ENCODE data around the gene DDX54. TPM values are rescaled to one million over a fixed set of nuclear protein-coding genes. Genes with fewer than 3 reads are reported as not detected.

The DDX54 gene
- total and polyA plus RNA-seq, 2 experiments from 2014 or later, result 28.1 to 44.5 TPM

DNA sequence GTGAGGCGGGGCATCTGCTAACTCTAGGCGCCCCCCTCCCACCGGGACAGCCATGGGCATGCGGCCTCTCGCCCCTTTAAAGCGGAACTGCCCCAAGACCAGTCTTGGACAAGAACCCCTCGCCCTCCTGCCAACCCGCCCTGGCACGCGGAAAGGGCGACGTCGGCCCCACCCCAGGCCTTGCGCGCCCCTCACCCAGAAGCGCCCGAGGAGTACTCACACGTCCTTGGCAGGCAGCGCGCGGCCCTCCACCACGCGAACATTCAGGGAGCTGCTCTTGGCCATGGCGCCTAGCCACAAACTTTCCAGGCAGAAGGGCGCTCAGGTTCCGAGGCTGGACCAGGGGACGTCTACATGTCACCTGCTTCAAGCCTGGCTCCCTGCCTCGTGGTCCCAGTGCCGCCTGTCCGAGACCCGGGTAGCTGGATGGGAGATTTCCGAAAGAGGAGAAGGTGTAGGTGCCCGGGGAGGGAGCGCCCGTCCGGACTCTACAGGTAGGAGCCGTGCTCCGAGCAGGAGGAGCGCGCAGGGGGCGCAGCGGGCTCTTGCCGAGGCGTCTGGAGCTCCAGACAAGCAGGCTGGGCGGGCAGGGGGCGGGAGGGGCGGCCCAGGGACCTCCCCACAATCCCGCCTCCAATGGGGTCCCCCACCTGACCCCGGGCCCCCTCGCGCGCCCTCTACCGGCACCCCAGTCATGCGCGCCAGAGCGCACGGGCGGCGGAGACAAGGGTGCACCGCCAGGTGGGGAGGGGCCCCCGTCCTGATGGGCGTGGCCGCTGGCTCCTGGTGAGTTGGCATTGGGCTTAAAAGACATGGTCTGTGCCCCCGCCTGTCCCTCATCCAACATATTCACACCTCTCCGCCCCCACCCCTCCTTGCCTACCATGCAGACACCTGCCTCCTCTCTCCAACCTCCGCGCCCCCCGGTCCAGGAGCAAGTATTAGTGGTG is 49.8 kb downstream of the DDX54 start, which contains the start of gene RASAL1:
Gene RASAL1 (minus strand): TSS at position 584 of the 950 bp plus-strand sequence. CDS start 299 bp downstream, at position 285.
- TF ChIP-seq EZH2 (IDR thresholded peaks at IDR 0.05; ENCODE audit: insufficient read depth, poor library complexity, severe bottlenecking) (no peak), EZH2phosphoT487 (IDR thresholded peaks at IDR 0.05; ENCODE audit: insufficient read depth, low read depth) (no peak)
- Histone ChIP-seq H3K4me1 (ENCODE audit: insufficient read depth) (no peaks in the 10 kb centered on the region), H3K4me3 (no peak within 1 kb of the TSS), H3K27ac (no peak within 1 kb of the TSS), H4K20me1 (ENCODE audit: insufficient read depth) (no peaks in the 10 kb centered on the region), H3K9me2 (ENCODE audit: insufficient read depth) (no peaks in the 10 kb centered on the region), H3K9me3 (ENCODE audit: low read depth) (no peaks in the 10 kb centered on the region), H3K36me3 (ENCODE audit: low read depth) (no peaks in the 10 kb centered on the region), H2AFZ (no peak within 1 kb of the TSS), H3K9ac (no peak within 1 kb of the TSS), H3K27me3 (replicated peaks; ENCODE audit: insufficient read depth) (peaks cover 22% of the 10 kb centered on the region), H3K4me2 (ENCODE audit: unreplicated experiment) (no peak within 1 kb of the TSS), H3F3A (ENCODE audit: insufficient read depth) (no peaks in the 10 kb centered on the region), H3K79me2 (ENCODE audit: insufficient read depth) (no peaks in the 10 kb centered on the region)
- WGBS, 2 experiments (ENCODE audit: low coverage in 1 of 2, low lambda C conversion rate in 2 of 2, missing lambda C conversion rate in 2 of 2), result 3% methylated on average over 38 to 61 of the region's 68 CpGs
- in situ Hi-C loops (cut with MboI), result no loop called here
- no peak for DNase-seq

DNA sequence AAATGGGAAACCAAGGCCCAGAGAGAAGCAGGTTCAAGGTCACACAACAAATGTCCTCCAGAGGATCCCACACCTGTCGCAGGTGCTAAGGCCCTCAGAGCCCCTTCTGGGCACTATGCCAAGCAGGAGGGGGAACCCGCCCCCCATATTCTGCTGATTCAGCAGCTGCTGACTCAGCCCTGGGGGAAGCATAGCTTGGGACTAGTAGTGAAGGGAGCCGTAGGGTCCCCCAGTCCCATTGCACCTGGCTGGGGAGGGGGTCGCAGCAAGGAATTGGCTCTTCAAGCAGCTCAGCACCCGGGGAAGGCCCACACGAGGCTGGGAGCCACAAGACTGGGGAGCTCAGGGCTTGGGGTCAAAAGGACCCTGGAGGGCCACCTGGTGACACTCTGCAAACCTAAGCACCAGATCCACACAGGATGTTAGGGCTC is 50.7 kb downstream of the DDX54 start:
- H3K27ac ChIP-seq, result no peak overlapping the region
- H3K9me3 ChIP-seq (ENCODE audit: low read depth), result no peaks in the 10 kb centered on the region
- WGBS, 2 experiments (ENCODE audit: low coverage in 1 of 2, low lambda C conversion rate in 2 of 2, missing lambda C conversion rate in 2 of 2), result 24 to 30% methylated on average over 6 of the region's 6 CpGs
- H3K4me2 ChIP-seq (ENCODE audit: unreplicated experiment), result no peak overlapping the region
- H2AFZ ChIP-seq, result no peak overlapping the region
- H3K36me3 ChIP-seq (ENCODE audit: low read depth), result no peaks in the 10 kb centered on the region
- H3K4me3 ChIP-seq, result no peak overlapping the region
- no peaks in the 10 kb centered on the region for H3K9me2 ChIP-seq (ENCODE audit: insufficient read depth)
- in situ Hi-C loops (cut with MboI), result no loop called here
- H3K27me3 ChIP-seq (replicated peaks; ENCODE audit: insufficient read depth), result peaks cover 22% of the 10 kb centered on the region
- no peaks in the 10 kb centered on the region for H4K20me1 ChIP-seq (ENCODE audit: insufficient read depth)
- DNase-seq, result no peak
- no peak overlapping the region for H3K9ac ChIP-seq
- no peaks in the 10 kb centered on the region for H3K4me1 ChIP-seq (ENCODE audit: insufficient read depth)
- no peaks in the 10 kb centered on the region for H3K79me2 ChIP-seq (ENCODE audit: insufficient read depth)
- no peaks in the 10 kb centered on the region for H3F3A ChIP-seq (ENCODE audit: insufficient read depth)
- TF ChIP-seq EZH2 (IDR thresholded peaks at IDR 0.05; ENCODE audit: insufficient read depth, poor library complexity, severe bottlenecking), result no peak

DNA sequence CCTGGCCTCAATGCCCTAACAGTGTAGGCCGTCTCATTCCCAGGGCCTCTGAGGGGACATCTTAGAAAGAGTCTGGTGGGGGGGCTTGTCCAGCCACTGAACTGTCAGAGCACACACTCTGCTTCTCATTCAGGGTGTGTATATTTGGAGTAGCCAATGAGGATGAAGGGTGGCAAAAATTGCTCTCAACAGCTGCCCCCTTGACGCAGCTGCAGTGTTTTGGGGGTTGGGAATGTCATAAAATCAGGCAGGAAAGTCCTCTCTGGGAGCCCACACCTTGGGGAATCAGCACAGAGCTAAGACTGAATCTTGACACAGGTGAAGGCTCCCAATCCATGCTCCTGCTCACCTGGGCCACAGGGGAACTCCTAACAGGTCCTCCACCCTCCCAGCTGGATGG is 51.2 kb downstream of the DDX54 start:
- TF ChIP-seq EZH2 (IDR thresholded peaks at IDR 0.05; ENCODE audit: insufficient read depth, poor library complexity, severe bottlenecking) (no peak), EZH2phosphoT487 (IDR thresholded peaks at IDR 0.05; ENCODE audit: insufficient read depth, low read depth) (no peak)
- in situ Hi-C loops (cut with MboI), result no loop called here
- Histone ChIP-seq H3K36me3 (ENCODE audit: low read depth) (no peaks in the 10 kb centered on the region), H3K9me3 (ENCODE audit: low read depth) (no peaks in the 10 kb centered on the region), H3K27ac (no peak overlapping the region), H3K4me2 (ENCODE audit: unreplicated experiment) (no peak overlapping the region), H3K27me3 (replicated peaks; ENCODE audit: insufficient read depth) (peaks cover 22% of the 10 kb centered on the region), H3K9ac (no peak overlapping the region), H2AFZ (no peak overlapping the region), H3F3A (ENCODE audit: insufficient read depth) (no peaks in the 10 kb centered on the region), H3K4me3 (no peak overlapping the region), H4K20me1 (ENCODE audit: insufficient read depth) (no peaks in the 10 kb centered on the region), H3K9me2 (ENCODE audit: insufficient read depth) (no peaks in the 10 kb centered on the region), H3K4me1 (ENCODE audit: insufficient read depth) (no peaks in the 10 kb centered on the region), H3K79me2 (ENCODE audit: insufficient read depth) (no peaks in the 10 kb centered on the region)
- 78 to 83% methylated on average over 2 of the region's 2 CpGs for WGBS, 2 experiments (ENCODE audit: low coverage in 1 of 2, low lambda C conversion rate in 2 of 2, missing lambda C conversion rate in 2 of 2)
- no peak for DNase-seq

DNA sequence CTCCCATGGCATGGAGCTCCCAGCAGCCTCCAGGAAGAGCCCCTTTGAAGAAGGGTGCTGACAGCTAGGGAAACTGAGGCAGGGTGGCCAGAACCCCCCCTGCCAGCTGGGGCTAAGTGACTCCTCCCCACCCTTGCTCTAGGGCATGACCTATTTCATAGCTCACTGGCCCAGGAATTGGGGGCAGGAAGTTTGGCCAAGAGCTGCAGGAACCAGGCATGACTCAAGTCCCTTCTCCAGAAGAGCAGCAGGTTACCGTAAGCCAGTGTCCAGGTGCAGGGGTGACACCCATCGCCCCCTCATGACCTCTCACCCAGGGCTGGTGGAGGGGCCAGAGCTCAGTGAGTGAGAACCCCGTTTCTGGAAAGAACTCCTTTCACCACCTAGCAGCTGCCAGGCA is 51.6 kb downstream of the DDX54 start:
- WGBS, 2 experiments (ENCODE audit: low coverage in 1 of 2, low lambda C conversion rate in 2 of 2, missing lambda C conversion rate in 2 of 2), result 63 to 64% methylated on average over 3 of the region's 3 CpGs
- no peak overlapping the region for H3K4me2 ChIP-seq (ENCODE audit: unreplicated experiment)
- H3K27ac ChIP-seq, result no peak overlapping the region
- no peaks in the 10 kb centered on the region for H3K9me3 ChIP-seq (ENCODE audit: low read depth)
- in situ Hi-C loops (cut with MboI), result no loop called here
- TF ChIP-seq EZH2 (IDR thresholded peaks at IDR 0.05; ENCODE audit: insufficient read depth, poor library complexity, severe bottlenecking), result no peak
- no peak for TF ChIP-seq EZH2phosphoT487 (IDR thresholded peaks at IDR 0.05; ENCODE audit: insufficient read depth, low read depth)
- no peaks in the 10 kb centered on the region for H3K9me2 ChIP-seq (ENCODE audit: insufficient read depth)
- H3K4me1 ChIP-seq (ENCODE audit: insufficient read depth), result no peaks in the 10 kb centered on the region
- no peaks in the 10 kb centered on the region for H3F3A ChIP-seq (ENCODE audit: insufficient read depth)
- no peak overlapping the region for H3K9ac ChIP-seq
- no peaks in the 10 kb centered on the region for H4K20me1 ChIP-seq (ENCODE audit: insufficient read depth)
- H2AFZ ChIP-seq, result no peak overlapping the region
- peaks cover 22% of the 10 kb centered on the region for H3K27me3 ChIP-seq (replicated peaks; ENCODE audit: insufficient read depth)
- H3K4me3 ChIP-seq, result no peak overlapping the region
- DNase-seq, result no peak
- no peaks in the 10 kb centered on the region for H3K79me2 ChIP-seq (ENCODE audit: insufficient read depth)
- H3K36me3 ChIP-seq (ENCODE audit: low read depth), result no peaks in the 10 kb centered on the region
